ENCODE data around the gene NEXN.

DNA sequence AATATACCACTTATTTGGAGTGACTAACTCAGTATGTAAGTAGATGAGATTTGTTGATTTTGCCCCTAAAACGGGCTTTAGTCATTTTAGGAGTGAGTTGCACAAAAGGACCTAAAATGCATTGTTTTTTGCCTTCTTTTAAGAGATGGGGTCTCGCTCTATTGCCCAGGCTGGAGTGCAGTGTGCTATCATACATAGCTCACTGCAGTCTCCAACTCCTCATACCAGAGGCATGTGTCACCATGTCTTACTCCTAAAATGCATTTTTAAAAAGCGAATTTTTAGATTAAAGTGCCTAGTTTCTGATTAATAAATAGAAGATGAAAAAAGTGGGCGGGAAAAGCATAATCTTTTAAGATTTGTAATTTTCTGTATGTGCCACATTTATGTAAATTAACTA lies 11.5 kb upstream of the NEXN start:
- no peak for TF ChIP-seq POLR2A (IDR thresholded peaks at IDR 0.05)
- TF ChIP-seq, protein P1, sequence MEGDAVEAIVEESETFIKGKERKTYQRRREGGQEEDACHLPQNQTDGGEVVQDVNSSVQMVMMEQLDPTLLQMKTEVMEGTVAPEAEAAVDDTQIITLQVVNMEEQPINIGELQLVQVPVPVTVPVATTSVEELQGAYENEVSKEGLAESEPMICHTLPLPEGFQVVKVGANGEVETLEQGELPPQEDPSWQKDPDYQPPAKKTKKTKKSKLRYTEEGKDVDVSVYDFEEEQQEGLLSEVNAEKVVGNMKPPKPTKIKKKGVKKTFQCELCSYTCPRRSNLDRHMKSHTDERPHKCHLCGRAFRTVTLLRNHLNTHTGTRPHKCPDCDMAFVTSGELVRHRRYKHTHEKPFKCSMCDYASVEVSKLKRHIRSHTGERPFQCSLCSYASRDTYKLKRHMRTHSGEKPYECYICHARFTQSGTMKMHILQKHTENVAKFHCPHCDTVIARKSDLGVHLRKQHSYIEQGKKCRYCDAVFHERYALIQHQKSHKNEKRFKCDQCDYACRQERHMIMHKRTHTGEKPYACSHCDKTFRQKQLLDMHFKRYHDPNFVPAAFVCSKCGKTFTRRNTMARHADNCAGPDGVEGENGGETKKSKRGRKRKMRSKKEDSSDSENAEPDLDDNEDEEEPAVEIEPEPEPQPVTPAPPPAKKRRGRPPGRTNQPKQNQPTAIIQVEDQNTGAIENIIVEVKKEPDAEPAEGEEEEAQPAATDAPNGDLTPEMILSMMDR (IDR thresholded peaks at IDR 0.05): no peak
